ENCODE data around the gene SORT1.

- TF ChIP-seq, protein P1, sequence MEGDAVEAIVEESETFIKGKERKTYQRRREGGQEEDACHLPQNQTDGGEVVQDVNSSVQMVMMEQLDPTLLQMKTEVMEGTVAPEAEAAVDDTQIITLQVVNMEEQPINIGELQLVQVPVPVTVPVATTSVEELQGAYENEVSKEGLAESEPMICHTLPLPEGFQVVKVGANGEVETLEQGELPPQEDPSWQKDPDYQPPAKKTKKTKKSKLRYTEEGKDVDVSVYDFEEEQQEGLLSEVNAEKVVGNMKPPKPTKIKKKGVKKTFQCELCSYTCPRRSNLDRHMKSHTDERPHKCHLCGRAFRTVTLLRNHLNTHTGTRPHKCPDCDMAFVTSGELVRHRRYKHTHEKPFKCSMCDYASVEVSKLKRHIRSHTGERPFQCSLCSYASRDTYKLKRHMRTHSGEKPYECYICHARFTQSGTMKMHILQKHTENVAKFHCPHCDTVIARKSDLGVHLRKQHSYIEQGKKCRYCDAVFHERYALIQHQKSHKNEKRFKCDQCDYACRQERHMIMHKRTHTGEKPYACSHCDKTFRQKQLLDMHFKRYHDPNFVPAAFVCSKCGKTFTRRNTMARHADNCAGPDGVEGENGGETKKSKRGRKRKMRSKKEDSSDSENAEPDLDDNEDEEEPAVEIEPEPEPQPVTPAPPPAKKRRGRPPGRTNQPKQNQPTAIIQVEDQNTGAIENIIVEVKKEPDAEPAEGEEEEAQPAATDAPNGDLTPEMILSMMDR (conservative IDR thresholded peaks at IDR 0.05) = no peak
- TF ChIP-seq ZFX (IDR thresholded peaks at IDR 0.05) = no peak
Measured at GRCh38 chr1:109272021-109272799, 125.5 kb downstream of the SORT1 start.

Data from C4-2B (cell line).